Stimulated activated CD8-positive, alpha-beta memory T cell treated with anti-CD3 and anti-CD28 coated beads, Interleukin-7, amount 100 ng/mL, for 24 hours (primary cell): ENCODE measurements around the gene DSTYK.
"Not testable (repeated sequence)": the region's sequence is repeated elsewhere in the genome, so short reads cannot be mapped to it uniquely, and the experiment has no call there.

Source experiments
- DNase-seq: peaks from one replicate; pipeline ENCODE4 v3.0.0-alpha.2; 2020; ENCODE audit warnings: low read depth

Gene DSTYK

GRCh38 chr1:205217418-205217817 is 5.9 kb upstream of the DSTYK start:
- DNase-seq, result no peak

GRCh38 chr1:205216588-205216987 is 5.1 kb upstream of the DSTYK start:
- no peak for DNase-seq

GRCh38 chr1:205214756-205215155 is 3.3 kb upstream of the DSTYK start:
- DNase-seq, result no peak

GRCh38 chr1:205211839-205212536 is 486 bp upstream of the DSTYK start:
- no peak for DNase-seq

- no peak for DNase-seq
Measured at GRCh38 chr1:205210756-205211168, 740 bp downstream of the DSTYK start.

- no peak for DNase-seq
Measured at GRCh38 chr1:205208811-205209210, 2.7 kb downstream of the DSTYK start.

- DNase-seq, result no peak
Measured at GRCh38 chr1:205205055-205205454, 6.4 kb downstream of the DSTYK start.

GRCh38 chr1:205204552-205204951 is 7.0 kb downstream of the DSTYK start:
- DNase-seq, result no peak

- no peak for DNase-seq
Measured at GRCh38 chr1:205199931-205200299, 11.6 kb downstream of the DSTYK start.

- DNase-seq, result no peak
Measured at GRCh38 chr1:205199090-205199930, 12.2 kb downstream of the DSTYK start.

GRCh38 chr1:205192287-205192686 is 19.2 kb downstream of the DSTYK start:
- DNase-seq, result no peak

GRCh38 chr1:205191622-205192021 is 19.9 kb downstream of the DSTYK start:
- no peak for DNase-seq

- DNase-seq, result no peak
Measured at GRCh38 chr1:205190845-205191577, 20.5 kb downstream of the DSTYK start.

GRCh38 chr1:205189131-205189530 is 22.4 kb downstream of the DSTYK start:
- DNase-seq, result no peak

GRCh38 chr1:205188596-205188995 is 22.9 kb downstream of the DSTYK start:
- no peak for DNase-seq

- DNase-seq, result no peak
Measured at GRCh38 chr1:205188098-205188497, 23.4 kb downstream of the DSTYK start.

- no peak for DNase-seq
Measured at GRCh38 chr1:205187420-205187819, 24.1 kb downstream of the DSTYK start.

- no peak for DNase-seq
Measured at GRCh38 chr1:205186191-205186590, 25.3 kb downstream of the DSTYK start.

- no peak for DNase-seq
Measured at GRCh38 chr1:205183676-205184335, 27.7 kb downstream of the DSTYK start.

- no peak for DNase-seq
Measured at GRCh38 chr1:205182930-205183329, 28.6 kb downstream of the DSTYK start.

GRCh38 chr1:205180331-205180730 is 31.2 kb downstream of the DSTYK start:
- DNase-seq, result not testable (repeated sequence)

GRCh38 chr1:205179842-205180241 is 31.7 kb downstream of the DSTYK start:
- no peak for DNase-seq
